ENCODE data around the gene HDAC9. TPM values are rescaled to one million over a fixed set of nuclear protein-coding genes. Genes with fewer than 3 reads are reported as not detected.

The HDAC9 gene
- total RNA-seq, 1 experiment from 2014 or later: 21.1 TPM

DNA sequence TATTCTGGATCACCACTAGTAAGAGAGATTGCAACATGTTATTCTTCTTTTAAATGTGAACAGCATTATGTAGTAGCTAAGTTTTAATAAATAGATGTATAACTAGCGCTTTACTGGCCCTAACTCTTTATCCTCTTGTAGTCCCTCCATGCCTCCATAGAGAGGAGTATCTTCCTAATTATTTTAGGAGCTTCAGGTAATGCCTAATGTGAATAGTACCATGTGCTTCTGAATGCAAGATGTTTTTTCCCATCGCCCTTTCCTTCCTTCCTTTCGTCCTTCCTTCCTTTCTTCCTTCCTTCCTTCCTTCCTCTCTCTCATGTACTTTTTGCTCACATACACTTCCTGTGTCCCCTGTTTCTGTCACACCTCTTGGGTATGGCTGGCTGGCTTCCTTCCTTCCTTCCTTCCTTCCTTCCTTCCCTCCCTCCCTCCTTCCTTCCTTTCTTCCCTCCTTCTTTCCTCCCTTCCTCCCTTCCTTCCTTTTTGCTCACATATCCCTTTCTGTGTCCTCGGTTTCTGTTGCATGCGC, 290.7 kb downstream of the HDAC9 start:
- no peak for DNase-seq (ENCODE audit: low read depth)

DNA sequence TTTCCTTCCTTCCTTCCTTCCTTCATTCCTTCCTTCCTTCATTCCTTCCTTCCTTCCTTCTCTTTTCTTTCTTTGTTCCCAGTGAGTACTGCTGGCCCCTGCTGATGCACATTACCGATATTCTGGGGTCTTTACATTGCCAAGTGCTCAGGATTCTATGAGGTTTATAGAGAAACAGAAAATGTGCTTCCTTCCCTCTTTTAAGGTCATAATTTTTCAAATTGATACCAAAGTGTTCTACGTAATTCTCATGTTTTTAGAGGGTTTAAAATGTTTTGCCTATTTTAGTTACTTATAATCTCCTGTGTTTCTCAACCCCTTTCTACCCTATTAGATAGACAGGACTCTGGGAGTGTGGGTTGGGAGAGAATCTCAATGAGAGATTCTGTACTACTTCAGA, 291.2 kb downstream of the HDAC9 start:
- DNase-seq (ENCODE audit: low read depth): no peak

DNA sequence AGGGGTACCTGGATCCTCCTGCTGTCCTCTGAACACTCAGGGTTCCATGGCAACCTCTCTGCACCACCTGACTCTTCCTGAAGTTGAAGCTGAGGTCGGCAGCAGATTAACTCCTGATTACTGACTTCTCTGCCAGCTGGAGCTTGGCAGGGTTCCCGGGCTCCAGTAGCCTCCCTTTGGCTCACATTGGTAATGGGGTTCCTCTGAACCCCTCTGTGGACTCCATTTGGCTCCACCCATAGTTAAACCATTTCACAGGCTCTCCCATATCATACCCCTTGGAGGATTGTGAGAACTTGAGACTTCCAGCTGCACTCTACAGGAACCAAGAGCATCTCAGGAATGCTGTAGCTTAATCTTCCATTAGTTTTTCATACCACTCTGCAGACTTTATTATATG, 292.5 kb downstream of the HDAC9 start:
- DNase-seq (ENCODE audit: low read depth): no peak

DNA sequence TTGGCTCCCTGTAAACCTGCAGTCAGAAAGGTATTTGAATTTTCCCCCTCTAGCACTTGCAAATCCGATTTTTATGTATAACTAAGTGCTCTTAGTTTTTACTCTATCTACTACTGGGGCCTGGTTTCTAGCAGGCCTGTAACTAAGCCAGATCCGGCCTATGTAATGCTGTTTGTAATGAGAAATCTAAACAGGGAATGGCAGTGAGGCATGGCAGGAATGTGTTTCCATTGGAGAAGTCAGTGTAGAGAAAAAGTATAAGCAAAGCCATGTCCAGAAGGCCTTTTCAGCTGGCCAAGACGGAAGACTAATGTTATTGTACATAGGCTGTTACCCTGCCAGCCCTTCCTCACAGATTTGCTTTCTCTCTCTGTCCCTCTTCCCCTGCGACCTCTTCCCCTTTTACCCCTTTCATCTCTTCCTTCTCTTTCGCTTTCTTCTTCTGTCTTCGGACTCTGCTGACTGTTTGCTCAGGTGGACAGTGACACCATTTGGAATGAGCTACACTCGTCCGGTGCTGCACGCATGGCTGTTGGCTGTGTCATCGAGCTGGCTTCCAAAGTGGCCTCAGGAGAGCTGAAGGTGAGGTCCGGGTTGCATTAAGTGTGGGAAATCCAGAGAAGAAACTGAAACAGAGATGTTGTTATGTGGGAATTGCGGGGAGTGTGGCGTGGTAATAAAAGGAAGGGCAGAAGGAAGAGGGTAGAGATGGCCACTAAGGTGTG, 297.5 kb downstream of the HDAC9 start:
- DNase-seq (ENCODE audit: low read depth): no peak

DNA sequence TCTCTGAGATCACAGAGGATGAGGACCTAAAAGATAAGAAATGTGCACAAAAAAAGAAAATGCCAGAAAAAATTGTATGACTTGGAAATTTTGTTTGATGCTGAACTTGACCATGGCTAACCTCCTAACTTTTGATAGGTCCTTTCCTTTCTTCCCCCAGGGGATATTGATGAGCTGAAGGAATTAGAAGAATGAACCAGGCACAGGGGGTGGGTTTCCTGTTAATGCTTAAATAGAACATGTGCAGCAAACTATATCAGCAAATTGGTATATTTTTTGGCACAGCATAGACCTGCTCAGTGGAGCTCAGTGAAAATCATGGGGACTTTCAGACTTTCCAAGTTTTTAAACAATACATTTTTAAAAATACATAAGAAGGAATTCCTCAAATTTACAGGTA, 300.7 kb downstream of the HDAC9 start:
- DNase-seq (ENCODE audit: low read depth): no peak

DNA sequence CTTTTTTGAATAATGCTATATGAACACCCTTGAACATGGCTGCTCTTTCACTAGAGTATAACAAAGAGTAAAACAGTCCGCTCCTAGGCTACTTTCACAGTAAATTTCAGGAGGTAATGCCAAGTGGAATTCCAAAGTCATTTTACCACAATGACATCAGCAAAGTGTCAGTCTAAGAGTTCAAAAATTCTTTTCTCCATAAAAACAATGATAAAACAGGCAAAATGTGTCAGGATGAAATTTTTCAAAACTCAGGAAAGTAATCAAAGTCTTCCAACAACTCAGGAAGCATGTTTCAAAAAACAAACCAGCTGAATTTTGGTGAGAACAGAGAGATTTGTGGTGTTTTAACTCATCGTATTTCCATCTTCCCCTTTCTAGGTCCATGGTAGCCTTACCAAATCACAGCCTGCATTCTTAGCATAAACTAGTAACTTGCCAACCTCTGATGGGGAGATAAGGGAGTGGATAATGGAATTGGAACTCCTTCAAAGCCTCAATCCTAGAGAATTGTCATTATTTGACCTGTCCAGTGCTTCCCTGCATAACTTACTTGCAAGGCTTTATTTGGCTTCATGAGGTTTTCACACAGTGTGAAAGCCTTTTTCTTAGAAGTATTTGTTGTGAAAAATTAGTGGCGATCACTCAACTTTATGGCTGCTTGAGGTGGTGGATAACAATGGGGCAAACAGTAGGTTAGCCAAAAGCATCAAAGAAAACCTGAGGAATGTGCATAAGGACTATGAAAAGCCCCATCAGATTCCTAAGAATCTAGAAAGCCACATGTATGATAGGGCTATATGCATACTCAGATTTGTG, 302.7 kb downstream of the HDAC9 start:
- peak; percentile 73 for DNase-seq (ENCODE audit: low read depth)

DNA sequence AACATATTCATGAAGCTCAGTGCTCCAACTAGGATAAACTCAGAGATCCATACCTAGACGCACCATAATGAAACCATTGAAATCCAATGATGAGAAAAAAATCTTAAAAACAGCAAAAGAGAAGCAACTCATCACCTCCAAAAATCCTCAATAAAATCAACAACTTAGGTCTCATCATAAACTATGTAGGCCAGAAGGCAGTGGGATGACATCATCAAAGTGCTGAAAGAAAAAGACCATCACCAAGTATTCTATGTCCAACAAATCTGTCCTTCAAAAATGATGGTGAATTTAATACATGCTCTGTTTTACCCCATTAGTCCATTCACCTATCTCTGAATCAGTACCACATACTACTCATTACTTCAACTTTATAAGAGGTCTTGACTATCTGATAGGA, 304.4 kb downstream of the HDAC9 start:
- DNase-seq (ENCODE audit: low read depth): no peak

- DNase-seq (ENCODE audit: low read depth): no peak
Measured at GRCh38 chr7:18803923-18804322, 308.4 kb downstream of the HDAC9 start.

DNA sequence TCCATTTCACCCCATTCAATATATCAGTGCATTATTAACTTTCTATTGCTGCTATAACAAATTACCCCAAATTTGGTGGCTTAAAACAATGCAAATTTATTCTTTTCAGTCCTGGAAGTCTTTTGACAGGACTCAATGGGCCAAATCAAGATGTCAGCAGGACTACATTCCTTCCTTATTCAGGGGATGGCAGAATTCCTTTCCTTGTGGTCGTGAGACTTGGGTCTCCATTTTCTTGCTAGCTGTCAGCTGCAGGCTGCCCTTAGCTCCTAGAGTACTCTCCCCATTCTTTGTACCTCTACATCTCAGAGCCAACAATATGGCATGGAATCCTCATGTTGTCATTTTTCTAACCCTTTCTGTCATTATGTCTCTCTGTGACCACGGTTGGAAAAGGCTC, 310.6 kb downstream of the HDAC9 start:
- DNase-seq (ENCODE audit: low read depth): no peak

DNA sequence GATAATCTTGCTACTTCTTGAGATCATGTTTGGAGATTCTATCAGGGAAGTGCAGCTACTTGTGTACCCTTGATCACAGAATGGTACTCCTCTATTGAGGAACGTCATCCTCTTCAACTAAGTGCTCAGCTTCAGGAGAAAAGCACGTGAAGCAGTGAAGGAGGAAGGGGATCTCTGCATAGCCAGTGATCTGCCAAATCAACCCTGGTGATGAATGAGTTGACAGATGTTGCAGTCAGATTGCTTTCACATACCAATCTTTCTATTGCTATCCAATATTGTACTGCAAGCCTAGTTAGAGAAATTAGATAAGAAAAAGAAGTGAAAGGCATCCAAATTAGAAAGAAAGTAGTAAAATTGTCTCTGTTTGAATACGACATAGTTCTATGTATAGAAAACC, 312.5 kb downstream of the HDAC9 start:
- no peak for DNase-seq (ENCODE audit: low read depth)

GRCh38 chr7:18815261-18815960, 319.9 kb downstream of the HDAC9 start:
- DNase-seq (ENCODE audit: low read depth): no peak

DNA sequence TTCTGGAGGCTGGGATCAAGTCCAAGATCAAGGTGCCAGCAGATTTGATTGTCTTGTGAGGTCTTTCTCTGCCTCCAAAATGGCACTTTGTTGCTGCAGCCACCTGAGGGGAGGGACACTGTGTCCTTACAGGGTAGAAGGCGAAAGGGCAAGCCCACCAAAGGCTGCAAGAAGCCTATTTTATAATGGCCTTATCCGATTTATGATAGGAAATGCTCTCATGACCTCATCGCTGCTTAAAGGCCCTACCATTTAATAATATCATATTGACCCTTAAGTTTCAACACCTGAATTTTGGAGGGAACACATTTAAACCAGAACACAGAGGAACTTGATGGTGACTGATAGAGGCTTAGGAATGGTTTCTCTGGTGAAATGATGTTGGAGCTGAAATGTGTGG, 325.4 kb downstream of the HDAC9 start:
- DNase-seq (ENCODE audit: low read depth): no peak

DNA sequence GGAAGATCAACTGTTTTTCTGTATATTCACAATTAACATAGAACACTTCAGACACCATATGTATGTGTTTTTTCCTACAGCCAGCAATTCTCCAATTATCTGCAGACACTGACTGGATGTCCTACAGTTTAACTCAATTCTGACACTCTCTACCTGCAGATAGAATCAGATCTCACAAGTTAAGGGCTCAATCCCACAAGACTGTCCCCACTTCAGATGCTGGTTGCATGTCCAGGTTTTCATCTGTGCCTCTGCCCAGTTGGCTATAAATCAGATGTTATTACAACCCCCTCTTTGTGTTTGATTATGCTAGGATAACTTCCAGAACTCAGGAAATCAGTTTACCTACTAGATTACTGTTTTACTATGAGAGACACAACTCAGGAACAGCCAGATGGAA, 326.0 kb downstream of the HDAC9 start:
- no peak for DNase-seq (ENCODE audit: low read depth)

- no peak for DNase-seq (ENCODE audit: low read depth)
Measured at GRCh38 chr7:18824157-18824556, 328.6 kb downstream of the HDAC9 start.

GRCh38 chr7:18828260-18828993, 332.9 kb downstream of the HDAC9 start:
- DNase-seq (ENCODE audit: low read depth): no peak

GRCh38 chr7:18828994-18829857, 333.7 kb downstream of the HDAC9 start:
- DNase-seq (ENCODE audit: low read depth): no peak

- DNase-seq (ENCODE audit: low read depth): peak; percentile 33
Measured at GRCh38 chr7:18829858-18830285, 334.3 kb downstream of the HDAC9 start.

- DNase-seq (ENCODE audit: low read depth): no peak
Measured at GRCh38 chr7:18831419-18831818, 335.9 kb downstream of the HDAC9 start.

- no peak for DNase-seq (ENCODE audit: low read depth)
Measured at GRCh38 chr7:18831943-18832342, 336.4 kb downstream of the HDAC9 start.

DNA sequence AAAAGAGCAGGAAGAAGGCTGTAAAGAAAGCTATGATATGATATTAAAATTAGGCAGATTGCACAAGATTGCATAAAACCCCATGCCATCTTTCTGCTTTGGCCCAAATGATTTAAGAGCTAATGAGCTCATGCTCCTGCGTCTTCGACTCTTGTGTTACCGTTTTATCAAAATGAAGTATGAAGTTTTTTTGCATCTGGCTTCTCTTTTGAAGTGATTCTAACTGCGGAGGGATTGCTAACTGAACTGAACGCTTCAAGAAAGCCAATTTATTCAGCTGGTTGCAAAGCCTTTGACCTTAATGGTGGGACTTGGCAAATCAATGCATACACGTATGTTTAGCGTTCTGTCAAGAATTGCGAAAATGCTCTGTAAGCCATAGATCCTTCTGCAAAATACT, 339.0 kb downstream of the HDAC9 start:
- DNase-seq (ENCODE audit: low read depth): no peak

All from RPMI7951 (cell line).